GM18909 (cell line): Measurements from ENCODE around the gene EXOSC5.
A peak's percentile ranks its signal among the peaks of the same experiment; 100 is the strongest.
"Not testable (repeated sequence)": the region's sequence is repeated elsewhere in the genome, so short reads cannot be mapped to it uniquely, and the experiment has no call there.

Source experiments
- ATAC-seq: cut with Tn5 transposase; IDR thresholded peaks from one replicate; pipeline ENCODE4 v1.9.1; 2021; ENCODE audit warnings: mild to moderate bottlenecking; ENCODE audit not compliant: unreplicated experiment, poor library complexity

EXOSC5 gene

GRCh38 chr19:41408846-41409245 lies 11.7 kb upstream of the EXOSC5 start:
- ATAC-seq: not testable (repeated sequence)

- no peak for ATAC-seq
Observed at GRCh38 chr19:41408256-41408655, 11.1 kb upstream of the EXOSC5 start.

- ATAC-seq: no peak
Observed at GRCh38 chr19:41407271-41407670, 10.1 kb upstream of the EXOSC5 start.

- ATAC-seq: no peak
Observed at GRCh38 chr19:41405776-41406175, 8.6 kb upstream of the EXOSC5 start.

GRCh38 chr19:41403181-41403970 lies 6.2 kb upstream of the EXOSC5 start:
- no peak for ATAC-seq

GRCh38 chr19:41402010-41402409 lies 4.9 kb upstream of the EXOSC5 start:
- no peak for ATAC-seq

GRCh38 chr19:41401483-41401882 lies 4.3 kb upstream of the EXOSC5 start:
- ATAC-seq: no peak

GRCh38 chr19:41399525-41399924 lies 2.4 kb upstream of the EXOSC5 start:
- no peak for ATAC-seq

GRCh38 chr19:41399091-41399490 lies 1.9 kb upstream of the EXOSC5 start:
- ATAC-seq: no peak

GRCh38 chr19:41398598-41398997 lies 1.4 kb upstream of the EXOSC5 start:
- no peak for ATAC-seq

GRCh38 chr19:41398050-41398418 lies 875 bp upstream of the EXOSC5 start:
- no peak for ATAC-seq

GRCh38 chr19:41395355-41395754 lies 1.8 kb downstream of the EXOSC5 start:
- ATAC-seq: no peak

GRCh38 chr19:41392775-41393174 lies 4.4 kb downstream of the EXOSC5 start:
- ATAC-seq: no peak

GRCh38 chr19:41391618-41392017 lies 5.5 kb downstream of the EXOSC5 start:
- no peak for ATAC-seq

- no peak for ATAC-seq
Observed at GRCh38 chr19:41386442-41386841, 10.7 kb downstream of the EXOSC5 start.

GRCh38 chr19:41384351-41384750 lies 12.8 kb downstream of the EXOSC5 start:
- ATAC-seq: no peak

- ATAC-seq: not testable (repeated sequence)
Observed at GRCh38 chr19:41381536-41381935, 15.6 kb downstream of the EXOSC5 start.

GRCh38 chr19:41377977-41378709 lies 19.0 kb downstream of the EXOSC5 start:
- peak; percentile 70 for ATAC-seq

- ATAC-seq: no peak
Observed at GRCh38 chr19:41376998-41377365, 20.2 kb downstream of the EXOSC5 start.

- no peak for ATAC-seq
Observed at GRCh38 chr19:41376241-41376997, 20.7 kb downstream of the EXOSC5 start, which contains the start of gene TMEM91. Gene TMEM91, plus strand, starts transcription at chr19:41376533. Its CDS starts 1,777 bp downstream, at chr19:41378310.

- no peak for ATAC-seq
Observed at GRCh38 chr19:41373993-41374392, 23.2 kb downstream of the EXOSC5 start.
